Measurements from ENCODE around the gene RAB40B.

The RAB40B gene

DNA sequence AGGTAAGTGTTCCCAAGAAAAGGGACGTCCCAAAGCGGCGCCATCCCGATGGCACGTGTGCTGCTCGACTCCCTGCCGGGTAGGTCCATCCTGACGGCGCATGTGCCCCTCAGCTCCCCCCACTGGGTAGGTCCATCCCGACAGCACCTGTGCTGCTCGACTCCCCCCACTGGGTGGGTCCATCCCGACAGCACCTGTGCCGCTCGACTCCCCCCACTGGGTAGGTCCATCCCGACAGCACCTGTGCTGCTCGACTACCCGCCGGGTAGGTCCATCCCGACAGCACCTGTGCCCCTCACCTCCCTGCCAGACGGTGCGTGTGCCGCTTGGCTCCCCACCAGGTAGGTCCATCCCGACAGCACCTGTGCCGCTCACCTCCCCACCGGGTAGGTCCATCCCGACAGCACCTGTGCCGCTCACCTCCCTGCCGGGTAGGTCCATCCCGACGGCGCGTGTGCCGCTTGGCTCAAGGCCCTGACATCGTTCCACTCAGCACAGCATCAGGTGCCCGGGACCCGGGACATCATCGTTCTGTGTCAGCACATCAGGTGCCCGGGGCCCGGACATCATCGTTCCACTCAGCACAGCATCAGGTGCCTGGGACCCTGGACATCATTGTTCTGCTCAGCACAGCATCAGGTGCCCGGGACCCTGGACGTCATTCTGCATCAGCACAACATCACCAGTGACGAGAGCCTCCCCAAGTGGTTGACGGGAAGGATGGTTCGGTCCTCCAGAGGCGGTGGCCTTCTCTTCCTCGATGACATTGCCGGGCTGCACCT is 31.2 kb upstream of the RAB40B start:
- H3K27me3 ChIP-seq (replicated peaks): no peaks in the 10 kb centered on the region
- in situ Hi-C loops (cut with HindIII; ENCODE audit: low pct_ligation_motif_present, low sequenced_read_pairs): no loop called here

DNA sequence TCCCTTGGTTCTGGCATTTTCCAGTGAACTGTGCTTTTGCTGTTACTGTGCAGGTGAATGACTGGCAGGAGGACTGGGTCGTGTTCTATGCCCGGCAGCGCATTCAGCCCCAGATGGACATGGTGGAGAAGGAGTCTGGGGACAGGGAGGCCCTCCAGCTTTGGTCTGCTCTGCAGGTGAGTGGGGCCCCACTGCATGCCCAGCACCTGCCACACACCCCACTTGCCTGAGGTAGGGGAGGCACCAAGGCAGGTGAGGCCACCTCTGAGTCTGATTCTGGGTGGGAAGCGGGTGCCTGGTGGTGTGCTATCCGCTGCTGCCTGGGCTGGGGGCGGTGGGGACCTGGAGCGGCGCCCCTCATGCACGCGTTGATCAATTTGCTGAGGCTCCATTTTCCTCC is 27.9 kb upstream of the RAB40B start:
- in situ Hi-C loops (cut with HindIII; ENCODE audit: low pct_ligation_motif_present, low sequenced_read_pairs): no loop called here
- no peak for DNase-seq
- Histone ChIP-seq H3K27ac (no peak overlapping the region), H3K27me3 (replicated peaks) (no peaks in the 10 kb centered on the region), H3K4me3 (ENCODE audit: low read depth, low read length) (no peak overlapping the region), H3K36me3 (replicated peaks) (peaks cover 6% of the 10 kb centered on the region)
- TF ChIP-seq, protein P1, sequence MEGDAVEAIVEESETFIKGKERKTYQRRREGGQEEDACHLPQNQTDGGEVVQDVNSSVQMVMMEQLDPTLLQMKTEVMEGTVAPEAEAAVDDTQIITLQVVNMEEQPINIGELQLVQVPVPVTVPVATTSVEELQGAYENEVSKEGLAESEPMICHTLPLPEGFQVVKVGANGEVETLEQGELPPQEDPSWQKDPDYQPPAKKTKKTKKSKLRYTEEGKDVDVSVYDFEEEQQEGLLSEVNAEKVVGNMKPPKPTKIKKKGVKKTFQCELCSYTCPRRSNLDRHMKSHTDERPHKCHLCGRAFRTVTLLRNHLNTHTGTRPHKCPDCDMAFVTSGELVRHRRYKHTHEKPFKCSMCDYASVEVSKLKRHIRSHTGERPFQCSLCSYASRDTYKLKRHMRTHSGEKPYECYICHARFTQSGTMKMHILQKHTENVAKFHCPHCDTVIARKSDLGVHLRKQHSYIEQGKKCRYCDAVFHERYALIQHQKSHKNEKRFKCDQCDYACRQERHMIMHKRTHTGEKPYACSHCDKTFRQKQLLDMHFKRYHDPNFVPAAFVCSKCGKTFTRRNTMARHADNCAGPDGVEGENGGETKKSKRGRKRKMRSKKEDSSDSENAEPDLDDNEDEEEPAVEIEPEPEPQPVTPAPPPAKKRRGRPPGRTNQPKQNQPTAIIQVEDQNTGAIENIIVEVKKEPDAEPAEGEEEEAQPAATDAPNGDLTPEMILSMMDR (IDR thresholded peaks at IDR 0.05; ENCODE audit: low read depth, low read length, missing control alignments): no peak

More for the DNA sequence above, 31.2 kb upstream of the RAB40B start:
- Histone ChIP-seq H3K4me3 (ENCODE audit: low read depth, low read length) (no peak overlapping the region), H3K27ac (no peak overlapping the region), H3K36me3 (replicated peaks) (peaks cover 6% of the 10 kb centered on the region)
- TF ChIP-seq, protein P1 (IDR thresholded peaks at IDR 0.05; ENCODE audit: low read depth, low read length, missing control alignments): no peak
- DNase-seq: no peak

DNA sequence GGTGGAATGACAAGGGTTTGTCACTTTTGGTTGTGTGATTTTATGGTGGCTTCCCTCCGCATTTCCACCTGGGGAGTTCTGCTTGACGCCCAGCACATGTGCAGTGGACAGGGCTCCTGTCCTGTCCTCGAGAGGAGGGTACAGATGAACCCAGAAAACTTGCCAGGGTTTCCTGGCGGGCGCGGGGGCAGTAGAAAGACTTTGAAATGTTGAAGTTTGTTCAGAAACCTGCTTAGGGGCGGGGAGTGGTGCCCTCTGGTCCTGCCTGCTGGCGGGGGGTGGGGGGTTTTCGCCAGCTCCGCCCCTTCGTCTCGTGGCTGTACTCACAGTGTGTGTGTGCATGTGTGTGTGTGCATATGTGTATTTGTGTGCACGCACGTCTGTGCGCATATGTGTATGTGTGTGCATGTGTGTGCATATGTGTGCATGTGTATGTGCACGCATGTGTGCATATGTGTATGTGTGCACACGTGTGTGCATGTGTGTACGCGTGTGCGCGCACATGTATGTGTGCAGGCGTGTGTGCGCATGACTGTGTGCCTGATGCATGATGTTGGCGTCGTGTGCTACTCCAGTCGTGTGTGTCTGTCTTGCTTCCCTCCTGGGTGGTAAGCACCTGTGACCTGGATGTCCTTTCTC is 24.8 kb upstream of the RAB40B start:
- Histone ChIP-seq H3K27ac (no peak overlapping the region), H3K36me3 (replicated peaks) (peaks cover 6% of the 10 kb centered on the region), H3K4me3 (ENCODE audit: low read depth, low read length) (no peak overlapping the region), H3K27me3 (replicated peaks) (no peaks in the 10 kb centered on the region)
- in situ Hi-C loops (cut with HindIII; ENCODE audit: low pct_ligation_motif_present, low sequenced_read_pairs): no loop called here
- DNase-seq: no peak
- TF ChIP-seq, protein P1 (IDR thresholded peaks at IDR 0.05; ENCODE audit: low read depth, low read length, missing control alignments): no peak

DNA sequence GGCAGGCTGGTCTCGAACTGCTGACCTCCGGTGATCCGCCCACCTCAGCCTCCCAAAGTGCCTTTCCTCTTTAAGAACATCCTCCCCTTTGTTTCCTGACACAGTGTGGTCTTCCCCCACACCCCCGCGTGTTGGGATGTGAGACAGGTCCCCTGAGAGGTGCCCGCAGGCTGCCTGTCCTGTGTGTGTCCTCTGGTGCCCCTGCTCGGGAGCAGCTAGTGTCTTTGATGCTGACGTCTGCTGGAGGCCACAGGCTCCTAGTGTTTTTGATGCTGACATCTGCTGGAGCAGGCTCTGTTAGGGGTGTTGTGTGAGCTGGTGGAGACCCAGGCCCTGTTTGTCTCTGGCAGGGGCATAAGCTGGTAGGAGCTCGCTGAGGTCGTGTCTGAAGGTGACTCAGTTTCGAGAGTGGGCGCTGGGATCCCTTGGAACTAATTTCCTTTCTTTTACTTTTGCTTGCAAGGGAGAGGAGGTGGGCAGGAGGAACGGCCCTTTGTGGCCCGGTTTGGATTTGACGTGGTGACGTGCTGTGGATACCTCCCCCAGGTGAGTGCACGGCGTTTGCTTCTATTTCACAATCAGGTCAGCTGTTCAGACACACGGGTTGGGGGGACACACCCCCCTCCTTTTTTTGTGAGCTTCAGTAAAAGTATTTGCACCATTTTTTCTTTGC is 24.0 kb upstream of the RAB40B start:
- Histone ChIP-seq H3K27ac (no peak overlapping the region), H3K27me3 (replicated peaks) (no peaks in the 10 kb centered on the region), H3K4me3 (ENCODE audit: low read depth, low read length) (no peak overlapping the region), H3K36me3 (replicated peaks) (peaks cover 6% of the 10 kb centered on the region)
- in situ Hi-C loops (cut with HindIII; ENCODE audit: low pct_ligation_motif_present, low sequenced_read_pairs): no loop called here
- no peak for DNase-seq
- TF ChIP-seq, protein P1 (IDR thresholded peaks at IDR 0.05; ENCODE audit: low read depth, low read length, missing control alignments): no peak

DNA sequence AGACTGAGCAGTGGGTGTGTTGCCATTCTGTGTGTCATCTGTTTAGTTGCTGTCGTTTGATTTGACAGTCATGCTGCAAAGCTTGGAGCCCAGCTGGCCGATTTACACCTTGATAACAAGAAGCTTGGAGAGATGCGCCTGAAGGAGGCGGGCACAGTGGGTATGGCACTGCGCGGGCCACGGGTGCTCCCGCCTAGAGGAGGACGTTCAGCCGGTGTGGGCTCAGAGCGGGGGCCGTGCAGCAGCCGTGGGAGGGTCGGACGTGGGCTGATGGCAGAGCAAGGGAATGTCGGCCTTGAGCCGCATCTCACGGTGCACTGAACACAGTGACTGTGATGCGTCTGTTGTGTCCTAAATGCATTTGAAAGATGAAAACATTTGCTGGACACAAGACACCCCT is 21.7 kb upstream of the RAB40B start:
- Histone ChIP-seq H3K36me3 (replicated peaks) (no peaks in the 10 kb centered on the region), H3K27me3 (replicated peaks) (no peaks in the 10 kb centered on the region), H3K27ac (no peak overlapping the region), H3K4me3 (ENCODE audit: low read depth, low read length) (no peak overlapping the region)
- no peak for DNase-seq
- TF ChIP-seq, protein P1 (IDR thresholded peaks at IDR 0.05; ENCODE audit: low read depth, low read length, missing control alignments): no peak
- in situ Hi-C loops (cut with HindIII; ENCODE audit: low pct_ligation_motif_present, low sequenced_read_pairs): no loop called here

Data from brain microvascular endothelial cell (primary cell).